Osteoblast (primary cell): ENCODE measurements around the gene KPNA4. TPM values are rescaled to one million over a fixed set of nuclear protein-coding genes. Genes with fewer than 3 reads are reported as not detected.
A peak's percentile ranks its signal among the peaks of the same experiment; 100 is the strongest.

Experiments used
- DNase-seq: peaks from one replicate; pipeline ENCODE4 v3.0.0; 2011; ENCODE audit warnings: low spot score, mixed read lengths; ENCODE audit not compliant: insufficient read length; ENCODE audit errors: missing footprints
- H2AFZ ChIP-seq: 2 replicates; pipeline ENCODE4 v1.6.0; 2011; ENCODE audit warnings: mild to moderate bottlenecking, low read length
- H3K27ac ChIP-seq: 2 replicates; pipeline ENCODE4 v1.5.1; 2011; ENCODE audit warnings: mild to moderate bottlenecking, low read depth, low read length, moderate library complexity
- H3K27me3 ChIP-seq: 2 replicates; pipeline ENCODE4 v1.6.0; 2012; ENCODE audit warnings: mild to moderate bottlenecking, control low read depth, inconsistent platforms, low read length, moderate library complexity; ENCODE audit not compliant: insufficient read depth
- H3K36me3 ChIP-seq: 2 replicates; pipeline ENCODE4 v1.5.1; 2011; ENCODE audit warnings: mild to moderate bottlenecking, low read length, control low read depth, moderate library complexity; ENCODE audit not compliant: insufficient read depth
- H3K4me1 ChIP-seq: 2 replicates; pipeline ENCODE4 v1.5.1; 2011; ENCODE audit warnings: mild to moderate bottlenecking, low read length, control low read depth, moderate library complexity; ENCODE audit not compliant: insufficient read depth
- H3K4me2 ChIP-seq: 2 replicates; pipeline ENCODE4 v1.6.0; 2011; ENCODE audit warnings: mild to moderate bottlenecking, low read length; ENCODE audit not compliant: insufficient read depth
- H3K4me3 ChIP-seq: fragments of 200-600 bp; sonication (generic); 3 replicates; pipeline ENCODE4 v1.5.1; 2012; ENCODE audit warnings: mild to moderate bottlenecking, low read length, inconsistent platforms; ENCODE audit not compliant: insufficient read depth
- H3K79me2 ChIP-seq: 2 replicates; pipeline ENCODE4 v1.6.0; 2012; ENCODE audit warnings: mild to moderate bottlenecking, low read length, control low read depth, inconsistent platforms; ENCODE audit not compliant: insufficient read depth
- H3K9me3 ChIP-seq: 2 replicates; pipeline ENCODE4 v1.5.1; 2011; ENCODE audit warnings: low read depth, low read length, control low read depth
- H4K20me1 ChIP-seq: 2 replicates; pipeline ENCODE4 v1.6.0; 2012; ENCODE audit warnings: mild to moderate bottlenecking, low read length, control low read depth; ENCODE audit not compliant: insufficient read depth
- CTCF ChIP-seq: IDR thresholded peaks from 2 replicates; pipeline ENCODE4 v1.5.1; 2011; ENCODE audit warnings: mild to moderate bottlenecking, low read depth, low read length, moderate library complexity; ENCODE audit errors: extremely low read depth
- total RNA-seq: library from RNA; depleted of rRNA; stranded (reverse); fragments of >200 nt; gene quantifications from 2 replicates; pipeline ENCODE4 v1.2.3, GENCODE V29; 2012

The KPNA4 gene
- total RNA-seq, 1 donor, result 40.9 TPM

- DNase-seq, result no peak
- H4K20me1 ChIP-seq, result no peaks in the 10 kb centered on the region
- peak overlapping the region; percentile 89 for H3K27ac ChIP-seq
- H3K9me3 ChIP-seq, result no peaks in the 10 kb centered on the region
- peaks cover 33% of the 10 kb centered on the region for H3K4me1 ChIP-seq
- no peak for TF ChIP-seq CTCF
- no peak overlapping the region for H3K4me3 ChIP-seq
- peak overlapping the region; percentile 32 for H2AFZ ChIP-seq
- no peak overlapping the region for H3K4me2 ChIP-seq
- H3K27me3 ChIP-seq, result no peaks in the 10 kb centered on the region
- peaks cover 4% of the 10 kb centered on the region for H3K36me3 ChIP-seq
- H3K79me2 ChIP-seq, result peaks cover 29% of the 10 kb centered on the region
Observed at GRCh38 chr3:160451602-160452001, 113.8 kb downstream of the KPNA4 start.

- H3K9me3 ChIP-seq, result no peaks in the 10 kb centered on the region
- peak overlapping the region; percentile 75 for H3K4me3 ChIP-seq
Observed at GRCh38 chr3:160450846-160451245, 114.5 kb downstream of the KPNA4 start.

GRCh38 chr3:160449636-160450598 lies 115.5 kb downstream of the KPNA4 start, which contains the start of gene TRIM59:
TSS of gene TRIM59 (minus strand) at chr3:160449786. CDS start at chr3:160439183, 10,603 bp downstream.
- H2AFZ ChIP-seq, result peak within 1 kb of the TSS; percentile 97
- peak within 1 kb of the TSS; percentile 86 for H3K4me2 ChIP-seq
- peak; percentile 97 for DNase-seq
- peaks cover 34% of the 10 kb centered on the region for H3K4me1 ChIP-seq
- H3K79me2 ChIP-seq, result peaks cover 46% of the 10 kb centered on the region
- H3K36me3 ChIP-seq, result peaks cover 10% of the 10 kb centered on the region
- no peaks in the 10 kb centered on the region for H3K27me3 ChIP-seq
- H3K4me3 ChIP-seq, result peak within 1 kb of the TSS; percentile 75
- no peak for TF ChIP-seq CTCF
- no peaks in the 10 kb centered on the region for H4K20me1 ChIP-seq
- H3K27ac ChIP-seq, result peak within 1 kb of the TSS; percentile 89
- H3K9me3 ChIP-seq, result no peaks in the 10 kb centered on the region

More at GRCh38 chr3:160450846-160451245, 114.5 kb downstream of the KPNA4 start:
- H4K20me1 ChIP-seq, result no peaks in the 10 kb centered on the region
- peak overlapping the region; percentile 86 for H3K4me2 ChIP-seq
- peaks cover 37% of the 10 kb centered on the region for H3K79me2 ChIP-seq
- DNase-seq, result peak; percentile 92
- no peaks in the 10 kb centered on the region for H3K27me3 ChIP-seq
- TF ChIP-seq CTCF, result no peak
- peak overlapping the region; percentile 97 for H2AFZ ChIP-seq
- peaks cover 34% of the 10 kb centered on the region for H3K4me1 ChIP-seq
- H3K36me3 ChIP-seq, result peaks cover 7% of the 10 kb centered on the region
- H3K27ac ChIP-seq, result peak overlapping the region; percentile 89
